H1 (cell line): ENCODE data around the gene CPPED1. TPM values are rescaled to one million over a fixed set of nuclear protein-coding genes. Genes with fewer than 3 reads are reported as not detected.

ENCODE experiments used
- CHD1 ChIP-seq: IDR thresholded peaks from 2 replicates; pipeline ENCODE4 v1.6.1; 2012; ENCODE audit warnings: low read depth, low read length, improper control_type of control experiment
- CTCF ChIP-seq, 3 experiments: IDR thresholded peaks; 1 replicate in 2 of 3; 2 replicates in 1 of 3; pipeline versions ENCODE4 v1.5.1 to v1.6.1; 2011; ENCODE audit warnings: low read length in 3 of 3, mild to moderate bottlenecking in 3 of 3, inconsistent platforms in 2 of 3, low read depth in 1 of 3, moderate library complexity in 1 of 3; ENCODE audit not compliant: insufficient read depth in 1 of 3; ENCODE audit errors: control extremely low read depth in 1 of 3
- GABPA ChIP-seq: IDR thresholded peaks from 2 replicates; pipeline ENCODE4 v1.6.1; 2011; ENCODE audit warnings: mild to moderate bottlenecking, low read length, moderate library complexity, borderline replicate concordance; ENCODE audit not compliant: insufficient read depth
- KDM4A ChIP-seq: IDR thresholded peaks from one replicate; pipeline ENCODE4 v1.7.1; 2012; ENCODE audit warnings: low read depth, mild to moderate bottlenecking, moderate library complexity, low read length, inconsistent platforms; ENCODE audit not compliant: severe bottlenecking
- polyA plus RNA-seq, 7 experiments: library from polyadenylated mRNA; depleted of rRNA in 3 of 7; stranded (reverse) in 5 of 7; unstranded in 2 of 7; fragments of >200 nt in 5 of 7; fragments of 200-250 nt in 2 of 7; gene quantifications; 1 replicate in 5 of 7; 2 replicates in 1 of 7; 4 replicates in 1 of 7; pipeline versions ENCODE4 v1.2.1 to v1.2.3, GENCODE V29; 2011 to 2013; ENCODE audit warnings: missing spikeins in 2 of 7, mixed read lengths in 2 of 7
- total RNA-seq: library from RNA; stranded (reverse); fragmentation: NEBNext Ultra II Directional; extraction: Animal tissue kit (Norgen Biotek cat#: 25700); gene quantifications from 2 replicates; pipeline ENCODE4 v1.2.1, GENCODE V29; 2021

Gene CPPED1
- total and polyA plus RNA-seq, 2 of the 8 experiments (the other 6 are each of a cell fraction or from before 2014, with no cell fraction given) = 3.5 to 11.2 TPM

DNA sequence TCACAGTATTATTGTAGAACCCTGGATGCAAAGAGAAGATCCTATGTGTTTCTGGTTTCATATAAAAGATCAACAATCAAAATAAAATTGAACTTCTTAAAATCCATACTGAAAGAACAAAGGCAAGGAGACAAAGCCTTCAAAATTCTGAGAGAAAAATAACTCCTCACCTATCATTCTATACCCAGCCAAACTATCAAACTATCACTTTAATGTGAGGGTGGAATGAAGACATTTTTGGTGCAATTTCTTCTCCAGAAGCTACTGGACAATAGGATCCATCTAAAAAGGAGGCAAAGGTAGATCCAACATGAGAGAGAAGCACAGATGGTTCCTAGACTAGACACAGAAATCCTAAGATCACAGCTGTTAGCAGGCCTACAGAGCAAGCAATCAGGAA lies 71.1 kb downstream of the CPPED1 start (continued):
- TF ChIP-seq CTCF (IDR thresholded peaks at IDR 0.05; ENCODE audit: control extremely low read depth in 1 of 3, insufficient read depth in 1 of 3, low read depth in 1 of 3, low read length in 3 of 3) = no peak
- no peak for TF ChIP-seq GABPA
- no peak for TF ChIP-seq KDM4A
- TF ChIP-seq CHD1 = no peak
- TF ChIP-seq, all 59 proteins: peak for 0
